Skeletal muscle satellite cell (primary cell): ENCODE measurements around the gene PPP2R3A.
A peak's percentile ranks its signal among the peaks of the same experiment; 100 is the strongest.
"Not testable (repeated sequence)": the region's sequence is repeated elsewhere in the genome, so short reads cannot be mapped to it uniquely, and the experiment has no call there.

ENCODE experiments used
- H3K27me3 ChIP-seq: 2 replicates; pipeline ENCODE4 v1.7.0; 2013; ENCODE audit warnings: low read length; ENCODE audit not compliant: control insufficient read depth, insufficient read depth
- H3K36me3 ChIP-seq: 2 replicates; pipeline ENCODE4 v1.7.0; 2013; ENCODE audit warnings: mild to moderate bottlenecking, control low read depth, low read length; ENCODE audit not compliant: insufficient read depth
- H3K4me1 ChIP-seq: 2 replicates; pipeline ENCODE4 v1.7.0; 2013; ENCODE audit warnings: low read length; ENCODE audit not compliant: control insufficient read depth, insufficient read depth
- H3K4me2 ChIP-seq: 2 replicates; pipeline ENCODE4 v1.7.0; 2013; ENCODE audit warnings: mild to moderate bottlenecking, low read length
- H3K4me3 ChIP-seq: 2 replicates; pipeline ENCODE4 v1.7.0; 2013; ENCODE audit warnings: low read length
- H3K9ac ChIP-seq: 2 replicates; pipeline ENCODE4 v1.7.0; 2013; ENCODE audit warnings: mild to moderate bottlenecking, low read depth, low read length, moderate library complexity
- H3K9me3 ChIP-seq: replicated peaks from 2 replicates; pipeline ENCODE4 v1.7.0; 2013; ENCODE audit warnings: mild to moderate bottlenecking, control low read depth, low read length

The PPP2R3A gene

DNA sequence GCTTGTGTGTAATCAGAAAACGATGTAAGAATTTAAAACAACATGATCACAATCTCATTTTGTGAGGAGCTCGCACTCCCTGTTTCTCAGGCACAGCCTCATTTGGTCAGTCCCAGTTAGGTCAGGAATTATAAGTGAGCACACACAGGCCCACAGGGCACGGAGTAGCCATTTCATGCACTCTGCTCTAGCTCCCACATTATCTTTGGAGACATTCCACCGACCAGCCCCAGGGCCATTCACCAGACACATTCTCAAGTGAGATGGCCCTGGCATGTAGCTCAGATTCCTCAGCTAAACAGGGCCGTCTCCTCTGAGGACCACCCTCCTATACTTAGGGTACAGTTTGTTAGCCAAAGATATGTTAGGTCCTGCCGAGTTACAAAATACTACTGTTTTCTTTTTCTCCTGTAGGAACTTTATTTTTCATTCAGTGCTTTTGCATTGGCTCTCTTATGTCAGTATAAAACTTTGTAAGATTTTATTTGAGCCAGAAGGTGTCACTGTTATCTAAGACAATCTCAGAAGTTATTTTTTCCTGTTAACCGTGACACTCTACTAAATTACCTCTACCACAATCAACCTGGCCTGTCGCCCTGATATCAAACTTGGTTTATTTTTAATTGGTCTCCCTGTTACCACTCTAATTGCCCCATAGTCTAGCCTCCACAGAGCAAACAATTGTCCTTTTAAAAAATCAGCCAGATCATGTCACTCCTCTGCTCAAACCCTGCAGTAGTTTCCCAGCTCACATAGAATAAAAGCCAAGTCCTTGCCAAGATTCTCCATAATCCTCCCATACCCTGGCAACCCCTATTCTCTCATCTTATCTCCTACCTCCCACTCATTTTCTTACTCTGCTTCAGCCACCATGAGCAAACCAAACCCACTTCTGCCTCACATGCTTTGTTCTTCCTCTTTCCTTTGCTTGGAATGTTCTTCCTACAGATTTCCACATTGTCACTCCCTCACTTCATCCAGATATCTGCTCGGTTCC, 105.7 kb downstream of the PPP2R3A start:
- H3K4me1 ChIP-seq: peaks cover 40% of the 10 kb centered on the region
- H3K9ac ChIP-seq: peak overlapping the region; percentile 56
- peaks cover 3% of the 10 kb centered on the region for H3K36me3 ChIP-seq
- no peak overlapping the region for H3K4me3 ChIP-seq
- no peaks in the 10 kb centered on the region for H3K27me3 ChIP-seq
- H3K4me2 ChIP-seq: peak overlapping the region; percentile 53
- no peaks in the 10 kb centered on the region for H3K9me3 ChIP-seq

DNA sequence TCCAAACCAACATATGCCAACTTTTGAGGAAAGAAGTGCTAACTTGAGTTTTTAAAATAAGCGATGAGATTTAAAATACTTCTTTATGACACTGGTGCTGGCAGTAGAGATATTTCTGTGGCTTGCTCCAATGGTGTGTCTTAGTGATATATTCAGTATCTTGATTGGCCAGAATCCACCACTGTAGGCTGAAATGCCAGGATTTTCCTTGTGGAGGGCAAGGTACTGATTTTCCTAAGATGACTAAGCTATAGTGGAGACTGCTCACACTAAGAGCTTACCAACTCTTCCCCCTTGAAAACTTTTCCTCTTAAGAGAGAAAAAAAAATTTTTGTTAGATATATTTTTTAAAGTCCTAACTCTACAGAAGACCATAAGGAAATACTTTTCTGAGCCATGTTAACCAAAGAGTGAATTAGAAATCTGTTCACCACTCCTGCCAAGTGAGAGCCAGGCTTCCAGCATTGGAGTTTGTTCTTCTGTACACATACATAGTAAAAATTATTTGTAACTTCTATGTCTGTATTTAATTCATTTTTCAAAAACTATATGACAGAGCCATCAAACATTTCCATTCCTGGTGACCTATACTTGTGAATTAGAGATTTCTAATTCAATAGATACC, 109.1 kb downstream of the PPP2R3A start:
- peaks cover 30% of the 10 kb centered on the region for H3K4me1 ChIP-seq
- no peak overlapping the region for H3K4me2 ChIP-seq
- no peaks in the 10 kb centered on the region for H3K27me3 ChIP-seq
- H3K9me3 ChIP-seq: no peaks in the 10 kb centered on the region
- peaks cover 2% of the 10 kb centered on the region for H3K36me3 ChIP-seq
- H3K4me3 ChIP-seq: no peak overlapping the region
- no peak overlapping the region for H3K9ac ChIP-seq

DNA sequence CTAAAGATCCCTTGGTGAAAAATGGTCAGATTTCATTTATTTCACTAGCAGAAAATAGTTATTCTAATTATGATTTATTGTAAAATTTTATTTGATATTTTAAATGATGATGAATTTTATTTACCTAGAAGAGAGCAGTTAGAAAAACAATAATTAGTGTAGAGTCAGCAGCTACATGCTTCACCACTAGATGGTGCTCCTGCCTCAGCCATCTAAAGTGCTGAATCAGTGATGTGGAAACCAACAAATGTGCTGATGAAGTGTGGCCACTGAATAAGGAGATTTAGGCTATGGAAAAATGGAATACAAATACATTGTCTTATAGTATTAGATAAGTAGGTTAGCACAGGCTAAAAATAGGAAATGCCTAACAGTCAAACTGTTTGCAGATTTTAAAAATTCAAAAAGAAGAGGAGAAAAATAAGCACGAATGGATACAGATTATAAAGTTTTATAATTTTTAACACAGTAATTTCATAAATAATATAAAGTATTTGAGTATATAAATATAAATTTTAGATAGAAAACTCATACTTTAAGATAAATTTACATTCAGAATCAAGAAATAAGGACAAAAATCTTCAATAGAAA, 109.8 kb downstream of the PPP2R3A start:
- H3K9ac ChIP-seq: no peak overlapping the region
- no peak overlapping the region for H3K4me3 ChIP-seq
- peaks cover 7% of the 10 kb centered on the region for H3K36me3 ChIP-seq
- no peaks in the 10 kb centered on the region for H3K27me3 ChIP-seq
- H3K4me2 ChIP-seq: no peak overlapping the region
- no peaks in the 10 kb centered on the region for H3K9me3 ChIP-seq
- H3K4me1 ChIP-seq: peaks cover 23% of the 10 kb centered on the region

DNA sequence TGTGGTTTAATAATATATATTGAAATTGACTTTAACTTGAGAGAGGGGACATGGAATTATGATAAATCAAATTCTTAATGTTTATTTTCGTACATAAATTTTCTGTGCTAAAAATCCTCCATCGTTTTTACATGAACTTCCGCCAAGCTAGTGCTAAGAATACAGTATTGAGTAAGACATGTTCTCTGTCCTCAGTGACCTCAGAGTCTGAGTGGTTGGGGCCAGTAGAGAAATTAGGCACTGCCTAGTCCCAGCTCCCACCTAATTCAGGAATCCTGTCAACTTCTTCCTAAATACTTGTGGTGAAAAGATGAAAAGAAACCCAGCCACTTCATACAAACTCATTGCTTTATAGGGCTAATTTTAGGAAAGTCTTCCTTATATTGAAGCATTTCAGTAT, 110.3 kb downstream of the PPP2R3A start:
- no peaks in the 10 kb centered on the region for H3K9me3 ChIP-seq
- no peaks in the 10 kb centered on the region for H3K27me3 ChIP-seq
- H3K36me3 ChIP-seq: peaks cover 7% of the 10 kb centered on the region
- H3K9ac ChIP-seq: no peak overlapping the region
- H3K4me2 ChIP-seq: no peak overlapping the region
- H3K4me1 ChIP-seq: peaks cover 18% of the 10 kb centered on the region
- no peak overlapping the region for H3K4me3 ChIP-seq

DNA sequence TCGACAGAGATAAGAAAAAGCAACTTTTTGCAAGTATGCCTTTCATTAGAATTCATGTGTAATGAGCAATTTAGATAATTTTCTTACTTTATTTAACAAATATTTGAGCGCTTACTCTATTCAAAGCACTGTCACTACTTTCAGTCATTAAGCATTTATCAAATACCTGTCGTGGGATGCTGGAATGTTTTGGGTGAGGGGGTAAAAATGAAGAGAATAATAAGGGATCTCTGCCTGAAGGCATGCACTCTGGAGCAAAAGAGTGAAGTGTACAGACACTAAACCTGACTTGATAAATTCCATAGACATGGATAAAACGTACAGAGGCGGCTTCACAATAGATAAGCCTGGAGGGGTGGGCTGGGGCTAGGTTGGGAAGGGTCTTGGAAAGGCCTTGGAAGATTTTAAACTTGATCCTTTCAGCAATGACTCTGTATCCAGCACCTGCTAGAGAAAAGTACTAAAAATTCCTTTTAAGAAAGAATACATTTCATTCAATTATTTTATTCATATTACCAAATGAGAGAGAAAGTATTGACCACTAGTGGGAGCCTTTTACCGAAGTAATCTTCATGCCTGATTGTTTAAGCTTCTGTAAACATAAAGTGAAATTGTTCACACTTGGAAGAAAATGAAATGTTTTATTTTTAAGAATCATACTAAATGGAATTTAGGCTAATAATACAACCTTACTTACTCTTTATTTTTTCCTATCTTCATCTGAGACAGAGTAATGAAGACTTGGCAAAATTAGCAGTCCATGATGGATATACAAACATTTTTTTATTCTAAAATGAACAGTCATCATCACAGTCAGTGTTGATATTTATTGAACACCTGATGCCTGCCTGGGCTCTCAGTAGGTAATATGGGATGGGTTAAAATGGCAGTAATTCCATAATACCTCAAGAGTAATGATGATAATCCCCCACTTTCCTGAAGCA, 113.2 kb downstream of the PPP2R3A start:
- no peaks in the 10 kb centered on the region for H3K9me3 ChIP-seq

DNA sequence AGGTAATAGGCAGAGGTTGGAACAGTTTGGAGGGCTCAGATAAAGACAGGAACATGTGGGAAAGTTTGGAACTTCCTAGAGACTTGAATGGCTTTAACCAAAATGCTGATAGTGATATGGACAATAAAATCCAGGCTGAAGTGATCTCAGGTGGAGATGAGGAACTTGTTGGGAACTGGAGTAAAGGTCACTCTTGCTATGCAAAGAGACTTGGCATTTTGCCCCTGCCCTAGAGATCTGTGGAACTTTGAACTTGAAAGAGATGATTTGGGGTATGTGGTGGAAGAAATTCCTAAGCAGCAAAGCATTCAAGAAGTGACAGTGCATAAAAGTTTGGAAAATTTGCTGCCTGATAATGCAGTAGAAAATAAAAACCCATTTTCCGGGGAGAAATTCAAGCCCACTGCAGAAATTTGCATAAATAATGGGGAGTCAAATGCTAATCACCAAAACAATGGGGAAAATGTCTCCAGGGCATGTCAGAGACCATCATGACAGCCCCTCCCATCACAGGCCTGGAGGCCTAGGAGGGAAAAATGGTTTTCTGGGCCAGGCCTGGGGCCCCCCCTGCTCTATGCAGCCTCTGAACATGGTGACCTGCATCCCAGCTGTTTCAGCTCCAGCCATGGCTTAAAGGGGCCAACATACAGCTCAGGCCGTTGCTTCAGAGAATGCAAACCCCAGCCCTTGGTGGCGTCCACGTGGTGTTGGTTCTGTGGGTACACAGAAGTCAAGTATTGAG, 118.3 kb downstream of the PPP2R3A start:
- H3K4me2 ChIP-seq, H3K4me1 ChIP-seq, H3K9me3 ChIP-seq, H3K27me3 ChIP-seq, H3K9ac ChIP-seq, H3K4me3 ChIP-seq: not testable (repeated sequence)
- H3K36me3 ChIP-seq: peaks cover 31% of the 10 kb centered on the region

More for the DNA sequence above, 113.2 kb downstream of the PPP2R3A start:
- no peak overlapping the region for H3K9ac ChIP-seq
- H3K27me3 ChIP-seq: no peaks in the 10 kb centered on the region
- H3K4me1 ChIP-seq: peaks cover 7% of the 10 kb centered on the region
- peaks cover 18% of the 10 kb centered on the region for H3K36me3 ChIP-seq
- no peak overlapping the region for H3K4me2 ChIP-seq
- no peak overlapping the region for H3K4me3 ChIP-seq

DNA sequence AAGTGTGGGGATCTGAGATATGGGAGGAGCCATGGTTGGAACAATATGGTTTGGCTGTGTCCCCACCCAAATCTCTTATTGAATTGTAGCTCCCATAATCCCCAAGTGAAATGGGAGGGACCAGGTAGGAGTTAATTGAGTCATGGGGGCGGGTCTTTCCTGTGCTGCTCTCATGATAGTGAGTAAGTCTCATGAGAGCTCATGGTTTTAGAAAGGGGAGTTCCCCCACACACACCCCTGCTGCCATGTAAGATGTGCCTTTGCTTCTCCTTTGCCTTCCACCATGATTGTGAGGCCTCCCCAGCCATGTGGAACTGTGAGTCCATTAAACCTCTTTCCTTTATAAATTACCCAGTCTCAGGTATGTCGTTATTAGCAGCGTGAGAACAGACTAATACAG, 119.5 kb downstream of the PPP2R3A start:
- not testable (repeated sequence) for H3K27me3 ChIP-seq, H3K4me3 ChIP-seq, H3K9me3 ChIP-seq, H3K4me2 ChIP-seq, H3K9ac ChIP-seq, H3K4me1 ChIP-seq
- H3K36me3 ChIP-seq: peaks cover 26% of the 10 kb centered on the region

DNA sequence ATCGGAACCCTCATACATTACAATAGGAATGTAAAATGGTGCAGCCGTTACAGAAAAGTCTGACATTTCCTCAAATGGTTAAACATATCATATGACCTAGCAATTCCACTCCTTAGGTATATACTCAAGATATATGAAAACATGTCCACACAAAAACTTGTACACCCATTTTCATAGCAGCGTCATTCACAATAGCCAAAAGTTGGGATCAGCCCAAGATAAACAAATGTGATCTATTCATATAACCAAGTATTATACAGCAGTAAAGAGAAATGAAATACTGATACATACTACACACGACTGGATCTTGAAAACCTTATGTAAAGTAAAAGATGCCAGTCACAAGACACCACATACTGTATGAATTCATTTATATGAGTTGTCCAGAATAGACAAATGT, 128.2 kb downstream of the PPP2R3A start:
- H3K4me3 ChIP-seq: no peak overlapping the region
- H3K4me1 ChIP-seq: no peaks in the 10 kb centered on the region
- H3K9me3 ChIP-seq: no peaks in the 10 kb centered on the region
- H3K27me3 ChIP-seq: no peaks in the 10 kb centered on the region
- H3K4me2 ChIP-seq: no peak overlapping the region
- no peak overlapping the region for H3K9ac ChIP-seq
- H3K36me3 ChIP-seq: peaks cover 19% of the 10 kb centered on the region

DNA sequence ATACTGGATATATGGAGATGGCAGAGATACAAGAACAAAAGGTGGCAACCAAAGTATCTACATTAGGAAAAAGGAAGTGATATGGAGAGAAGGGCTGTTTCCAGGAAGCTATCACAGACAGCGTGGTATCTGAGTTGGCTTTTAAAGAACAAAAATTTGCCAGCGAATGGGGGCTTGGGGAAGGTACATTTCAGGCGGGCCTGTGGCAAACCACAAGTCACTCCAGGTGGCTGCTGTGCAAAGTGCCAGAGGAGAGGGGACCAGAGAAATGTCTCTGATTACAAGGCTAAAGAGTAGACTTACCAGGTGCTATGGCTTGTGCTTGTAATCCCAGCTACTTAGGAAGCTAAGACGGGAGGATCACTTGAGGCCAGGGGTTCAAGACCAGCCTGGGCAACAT, 139.5 kb downstream of the PPP2R3A start:
- no peaks in the 10 kb centered on the region for H3K27me3 ChIP-seq
- H3K36me3 ChIP-seq: peaks cover 5% of the 10 kb centered on the region
- H3K4me2 ChIP-seq: no peak overlapping the region
- no peaks in the 10 kb centered on the region for H3K4me1 ChIP-seq
- no peak overlapping the region for H3K9ac ChIP-seq
- H3K4me3 ChIP-seq: no peak overlapping the region
- no peaks in the 10 kb centered on the region for H3K9me3 ChIP-seq

DNA sequence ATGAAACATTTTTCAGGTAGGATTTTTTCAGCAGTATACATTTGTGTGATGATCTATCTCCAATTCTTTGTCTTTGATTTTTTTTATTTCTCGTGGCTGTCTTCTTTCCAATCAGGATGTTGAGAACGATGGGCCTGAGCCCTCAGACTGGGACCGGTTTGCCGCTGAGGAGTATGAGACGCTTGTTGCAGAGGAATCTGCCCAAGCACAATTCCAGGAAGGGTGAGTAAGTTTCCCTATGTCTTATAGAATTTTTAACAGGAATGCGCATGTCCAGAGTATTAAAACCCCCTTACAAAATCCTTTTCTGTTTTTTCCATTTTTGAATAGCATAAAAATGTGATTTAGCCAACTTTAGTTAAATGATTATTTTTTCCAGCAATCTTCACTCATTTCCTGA, 140.6 kb downstream of the PPP2R3A start:
- Histone ChIP-seq H3K4me3 (no peak overlapping the region), H3K4me1 (no peaks in the 10 kb centered on the region), H3K9ac (no peak overlapping the region), H3K36me3 (peaks cover 5% of the 10 kb centered on the region), H3K9me3 (no peaks in the 10 kb centered on the region), H3K27me3 (no peaks in the 10 kb centered on the region), H3K4me2 (no peak overlapping the region)
